NCI-H774 (cell line): ENCODE measurements around the gene PHLDB2.
A peak's percentile ranks its signal among the peaks of the same experiment; 100 is the strongest.

Source experiments
- DNase-seq: peaks from one replicate; lab custom pipeline; 2025; lab: John Stamatoyannopoulos, UW

Gene PHLDB2

GRCh38 chr3:111965484-111965883 lies 106.4 kb downstream of the PHLDB2 start:
- no peak for DNase-seq

- DNase-seq = no peak
Observed at GRCh38 chr3:111967068-111967467, 108.0 kb downstream of the PHLDB2 start.

GRCh38 chr3:111967651-111968274 lies 108.7 kb downstream of the PHLDB2 start:
- DNase-seq = peak; percentile 31

GRCh38 chr3:111968319-111969054 lies 109.4 kb downstream of the PHLDB2 start:
- no peak for DNase-seq

GRCh38 chr3:111970376-111970775 lies 111.3 kb downstream of the PHLDB2 start:
- DNase-seq = no peak

GRCh38 chr3:111971533-111972130 lies 112.6 kb downstream of the PHLDB2 start:
- DNase-seq = no peak

- no peak for DNase-seq
Observed at GRCh38 chr3:111972891-111973290, 113.8 kb downstream of the PHLDB2 start.

- DNase-seq = no peak
Observed at GRCh38 chr3:111975131-111975530, 116.1 kb downstream of the PHLDB2 start.

GRCh38 chr3:111976254-111976653 lies 117.2 kb downstream of the PHLDB2 start:
- DNase-seq = no peak

GRCh38 chr3:111978583-111979433 lies 119.7 kb downstream of the PHLDB2 start, which contains the start of gene ABHD10:
TSS of gene ABHD10 (plus strand) at chr3:111979026. CDS start at chr3:111979062, 36 bp downstream.
- DNase-seq = peak; percentile 90

- DNase-seq = no peak
Observed at GRCh38 chr3:111979434-111980038, 120.5 kb downstream of the PHLDB2 start.

- no peak for DNase-seq
Observed at GRCh38 chr3:111980716-111981456, 121.8 kb downstream of the PHLDB2 start.

GRCh38 chr3:111981457-111981763 lies 122.3 kb downstream of the PHLDB2 start:
- no peak for DNase-seq

- no peak for DNase-seq
Observed at GRCh38 chr3:111984636-111985298, 125.7 kb downstream of the PHLDB2 start.

GRCh38 chr3:111986800-111987199 lies 127.7 kb downstream of the PHLDB2 start:
- DNase-seq = no peak

GRCh38 chr3:111989061-111989678 lies 130.1 kb downstream of the PHLDB2 start:
- DNase-seq = peak; percentile 14

GRCh38 chr3:111993038-111993437 lies 134.0 kb downstream of the PHLDB2 start:
- no peak for DNase-seq

GRCh38 chr3:111998636-111999483 lies 139.8 kb downstream of the PHLDB2 start, which contains the start of gene TAGLN3:
TSS of gene TAGLN3 (plus strand) at chr3:111998922. CDS start at chr3:111999423, 501 bp downstream.
- DNase-seq = peak; percentile 31
